Loucy (cell line): ENCODE results near the gene CPHXL2.

ENCODE experiments used
- H2AFZ ChIP-seq: fragments of 200-600 bp; sonication (generic); 2 replicates; pipeline ENCODE4 v1.6.0; 2016; ENCODE audit warnings: antibody characterized with exemption, mild to moderate bottlenecking, low read length, moderate library complexity
- H3F3A ChIP-seq: fragments of 200-600 bp; 2 replicates; pipeline ENCODE4 v1.6.0; 2016; ENCODE audit warnings: antibody characterized with exemption, low read depth, mild to moderate bottlenecking
- H3K27me3 ChIP-seq: fragments of 200-600 bp; sonication (generic); 2 replicates; pipeline ENCODE4 v1.6.1; 2014; ENCODE audit warnings: low read length, mild to moderate bottlenecking; ENCODE audit not compliant: insufficient read depth, poor library complexity, severe bottlenecking
- H3K36me3 ChIP-seq: fragments of 200-600 bp; sonication (generic); 2 replicates; pipeline ENCODE4 v1.6.1; 2016; ENCODE audit warnings: low read length; ENCODE audit not compliant: insufficient read depth
- H3K4me1 ChIP-seq: fragments of 200-600 bp; sonication (generic); 2 replicates; pipeline ENCODE4 v1.5.1; 2014; ENCODE audit warnings: low read length, mild to moderate bottlenecking; ENCODE audit not compliant: insufficient read depth, poor library complexity, severe bottlenecking
- H3K4me2 ChIP-seq: fragments of 200-600 bp; sonication (generic); 2 replicates; pipeline ENCODE4 v1.6.0; 2014; ENCODE audit warnings: antibody characterized with exemption, low read length, low read depth, mild to moderate bottlenecking; ENCODE audit not compliant: poor library complexity, severe bottlenecking
- H3K4me3 ChIP-seq: fragments of 200-600 bp; sonication (generic); 2 replicates; pipeline ENCODE4 v1.5.1; 2014; ENCODE audit warnings: low read length, mild to moderate bottlenecking, mixed read lengths; ENCODE audit not compliant: poor library complexity, severe bottlenecking
- H3K79me2 ChIP-seq: fragments of 200-600 bp; sonication (generic); 2 replicates; pipeline ENCODE4 v1.6.1; 2014; ENCODE audit warnings: low read length; ENCODE audit not compliant: insufficient read depth
- H3K9ac ChIP-seq: fragments of 200-600 bp; sonication (generic); 2 replicates; pipeline ENCODE4 v1.6.0; 2014; ENCODE audit warnings: mild to moderate bottlenecking, low read depth, low read length, moderate library complexity; ENCODE audit not compliant: poor library complexity, severe bottlenecking
- H3K9me2 ChIP-seq: fragments of 200-600 bp; sonication (generic); replicated peaks from 2 replicates; pipeline ENCODE4 v1.6.1; 2016; ENCODE audit warnings: low read depth, low read length, mixed read lengths
- H3K9me3 ChIP-seq: fragments of 200-600 bp; sonication (generic); 2 replicates; pipeline ENCODE4 v1.6.1; 2014; ENCODE audit warnings: mild to moderate bottlenecking, antibody characterized with exemption, low read length, low read depth; ENCODE audit not compliant: insufficient read depth
- H4K20me1 ChIP-seq: fragments of 200-600 bp; sonication (generic); 2 replicates; pipeline ENCODE4 v1.6.0; 2014; ENCODE audit warnings: antibody characterized with exemption, low read length, mild to moderate bottlenecking; ENCODE audit not compliant: insufficient read depth, poor library complexity, severe bottlenecking
- CTCF ChIP-seq: fragments of 200-600 bp; sonication (generic); conservative IDR thresholded peaks from 2 replicates; pipeline ENCODE4 v1.5.1; 2014; ENCODE audit warnings: mild to moderate bottlenecking, antibody characterized with exemption, low read length
- EZH2phosphoT487 ChIP-seq: fragments of 200-600 bp; IDR thresholded peaks from 2 replicates; pipeline ENCODE4 v1.6.1; 2018; ENCODE audit warnings: antibody characterized with exemption, mild to moderate bottlenecking, moderate library complexity, borderline replicate concordance

Gene CPHXL2

GRCh38 chr16:75632857-75633256 is 44.0 kb downstream of the CPHXL2 start:
- H3K9me2 ChIP-seq, result no peaks in the 10 kb centered on the region
- no peaks in the 10 kb centered on the region for H3K79me2 ChIP-seq
- no peak overlapping the region for H3K9ac ChIP-seq
- no peak overlapping the region for H3K4me2 ChIP-seq
- H3K4me3 ChIP-seq, result no peak overlapping the region
- H3K27me3 ChIP-seq, result no peaks in the 10 kb centered on the region
- H3K4me1 ChIP-seq, result peaks cover 14% of the 10 kb centered on the region
- H3K9me3 ChIP-seq, result no peaks in the 10 kb centered on the region
- TF ChIP-seq EZH2phosphoT487 (no peak), CTCF (no peak)
- H4K20me1 ChIP-seq, result no peaks in the 10 kb centered on the region
- peaks cover 6% of the 10 kb centered on the region for H3F3A ChIP-seq
- peaks cover 93% of the 10 kb centered on the region; the same call in 1 of the 2 replicates for H3K36me3 ChIP-seq
- H2AFZ ChIP-seq, result no peak overlapping the region

GRCh38 chr16:75630052-75630451 is 46.8 kb downstream of the CPHXL2 start:
- Histone ChIP-seq H3K79me2 (no peaks in the 10 kb centered on the region), H3K4me3 (no peak overlapping the region), H3K27me3 (no peaks in the 10 kb centered on the region), H2AFZ (no peak overlapping the region), H4K20me1 (peaks cover 5% of the 10 kb centered on the region), H3K9me2 (no peaks in the 10 kb centered on the region), H3K4me2 (no peak overlapping the region), H3K36me3 (peaks cover 83% of the 10 kb centered on the region; the same call in 1 of the 2 replicates), H3K9me3 (no peaks in the 10 kb centered on the region), H3K9ac (no peak overlapping the region), H3K4me1 (peaks cover 33% of the 10 kb centered on the region), H3F3A (peaks cover 17% of the 10 kb centered on the region)
- TF ChIP-seq EZH2phosphoT487 (no peak), CTCF (no peak)

- Histone ChIP-seq H3K4me1 (peaks cover 33% of the 10 kb centered on the region), H3K9me2 (no peaks in the 10 kb centered on the region), H3K36me3 (peaks cover 75% of the 10 kb centered on the region; the same call in 1 of the 2 replicates), H3K9me3 (no peaks in the 10 kb centered on the region), H3K9ac (no peak overlapping the region), H3K27me3 (no peaks in the 10 kb centered on the region), H2AFZ (no peak overlapping the region), H3K4me3 (no peak overlapping the region), H3F3A (peaks cover 17% of the 10 kb centered on the region), H4K20me1 (peaks cover 5% of the 10 kb centered on the region), H3K79me2 (no peaks in the 10 kb centered on the region), H3K4me2 (no peak overlapping the region)
- TF ChIP-seq CTCF (no peak), EZH2phosphoT487 (no peak)
These were observed 47.7 kb downstream of the CPHXL2 start for GRCh38 chr16:75629132-75629531.
